Measurements from ENCODE around the gene FAM151B.

DNA sequence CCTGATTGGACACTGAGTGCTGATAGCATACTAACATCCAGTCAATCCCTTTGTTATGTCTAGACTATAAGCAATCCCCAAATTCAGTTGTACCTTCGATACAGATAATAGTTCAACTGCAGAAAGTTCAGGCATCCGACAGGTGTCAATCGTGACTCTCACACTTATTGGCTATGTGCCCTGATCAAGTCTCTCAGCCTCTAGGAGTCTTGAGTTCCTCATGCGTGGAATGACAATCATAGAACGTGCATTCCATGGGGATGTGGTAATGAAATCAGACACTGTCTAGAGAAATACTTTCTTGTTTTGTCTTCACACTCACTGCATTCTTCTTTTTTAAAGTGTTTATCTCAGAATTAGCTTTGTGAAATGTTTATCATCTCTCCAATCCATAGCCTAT is 77.4 kb downstream of the FAM151B start:
- TF ChIP-seq EZH2 (IDR thresholded peaks at IDR 0.05; ENCODE audit: insufficient read depth, poor library complexity, severe bottlenecking) (no peak), EZH2phosphoT487 (IDR thresholded peaks at IDR 0.05; ENCODE audit: insufficient read depth, low read depth) (no peak)
